Measurements from ENCODE around the gene PGPEP1.

Gene PGPEP1

GRCh38 chr19:18340190-18340989 is at the start of gene PGPEP1:
Gene PGPEP1 (plus strand): TSS chr19:18340598. CDS start chr19:18340682, 84 bp downstream.
- peak; percentile 88 for DNase-seq (ENCODE audit: low spot score)

DNA sequence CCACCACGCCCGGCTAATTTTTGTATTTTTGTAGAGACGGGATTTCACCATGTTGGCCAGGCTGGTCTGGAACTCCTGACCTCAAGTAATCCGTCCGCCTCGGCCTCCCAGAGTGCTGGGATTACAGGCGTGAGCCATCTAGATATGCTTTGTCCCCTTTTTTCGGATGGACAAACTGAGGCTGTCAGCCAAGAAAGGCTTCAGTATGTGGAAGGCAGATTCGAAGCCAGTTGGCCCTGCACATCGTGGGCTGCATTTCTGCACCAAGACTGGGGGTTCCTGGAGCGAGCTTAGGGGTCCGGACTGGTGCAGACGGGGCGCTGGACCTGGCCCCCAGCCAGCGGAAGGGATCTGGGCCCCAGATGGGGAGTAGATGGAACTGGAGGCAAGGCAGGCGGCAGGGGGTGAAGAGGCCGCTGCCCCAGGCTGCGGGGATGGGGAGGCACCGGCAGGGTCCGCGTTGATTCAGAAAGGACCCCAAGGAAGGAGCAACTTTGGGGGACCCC is 49.3 kb upstream of the PGPEP1 start:
- no peak for DNase-seq (ENCODE audit: low spot score)

DNA sequence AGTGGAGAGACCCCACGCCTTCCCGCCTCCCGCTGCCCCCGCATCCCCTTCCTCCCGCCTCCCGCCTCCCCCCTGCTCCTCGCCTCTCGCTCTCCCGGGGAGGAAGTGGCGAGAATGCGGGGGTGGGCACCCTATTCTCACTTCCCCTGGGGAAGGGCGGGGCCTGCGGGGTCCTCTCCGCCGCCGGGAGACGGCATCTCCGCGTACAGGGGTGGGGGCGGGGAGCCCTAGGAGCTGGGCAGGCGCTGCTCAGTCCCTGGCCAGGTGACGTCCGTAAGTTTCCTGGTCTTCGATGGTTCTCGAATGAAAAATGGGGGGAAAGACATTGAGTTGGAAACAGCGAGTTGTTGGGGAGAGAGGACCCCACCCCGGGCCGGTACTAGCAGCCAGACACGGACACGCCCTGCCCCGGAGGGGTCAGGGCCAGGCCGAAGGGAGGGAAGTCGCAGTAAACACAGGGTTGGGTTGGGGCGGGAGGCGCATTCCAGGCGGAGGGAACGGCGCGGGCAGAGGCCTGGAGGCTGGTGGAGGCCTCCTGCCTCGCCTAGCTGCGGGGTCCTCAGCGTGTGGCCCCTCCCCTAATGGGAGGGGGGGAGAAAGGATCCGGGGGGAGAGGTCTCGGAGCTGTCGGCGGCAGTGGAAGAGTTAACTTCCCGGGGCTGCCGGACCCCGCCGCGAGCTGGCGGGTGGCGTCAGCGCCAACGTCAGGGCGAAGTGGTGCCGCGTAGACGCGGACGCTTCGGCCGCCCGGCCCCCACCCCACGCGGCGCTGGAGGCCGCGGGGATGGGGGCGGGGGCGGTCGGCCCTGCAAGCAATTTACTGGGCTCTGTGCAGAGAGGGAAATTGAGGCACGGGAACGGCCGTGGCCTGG is 48.6 kb upstream of the PGPEP1 start:
- DNase-seq (ENCODE audit: low spot score), result peak; percentile 69

GRCh38 chr19:18292462-18292809 is 48.0 kb upstream of the PGPEP1 start:
- no peak for DNase-seq (ENCODE audit: low spot score)

GRCh38 chr19:18292810-18293641 is 47.4 kb upstream of the PGPEP1 start:
- peak; percentile 69 for DNase-seq (ENCODE audit: low spot score)

DNA sequence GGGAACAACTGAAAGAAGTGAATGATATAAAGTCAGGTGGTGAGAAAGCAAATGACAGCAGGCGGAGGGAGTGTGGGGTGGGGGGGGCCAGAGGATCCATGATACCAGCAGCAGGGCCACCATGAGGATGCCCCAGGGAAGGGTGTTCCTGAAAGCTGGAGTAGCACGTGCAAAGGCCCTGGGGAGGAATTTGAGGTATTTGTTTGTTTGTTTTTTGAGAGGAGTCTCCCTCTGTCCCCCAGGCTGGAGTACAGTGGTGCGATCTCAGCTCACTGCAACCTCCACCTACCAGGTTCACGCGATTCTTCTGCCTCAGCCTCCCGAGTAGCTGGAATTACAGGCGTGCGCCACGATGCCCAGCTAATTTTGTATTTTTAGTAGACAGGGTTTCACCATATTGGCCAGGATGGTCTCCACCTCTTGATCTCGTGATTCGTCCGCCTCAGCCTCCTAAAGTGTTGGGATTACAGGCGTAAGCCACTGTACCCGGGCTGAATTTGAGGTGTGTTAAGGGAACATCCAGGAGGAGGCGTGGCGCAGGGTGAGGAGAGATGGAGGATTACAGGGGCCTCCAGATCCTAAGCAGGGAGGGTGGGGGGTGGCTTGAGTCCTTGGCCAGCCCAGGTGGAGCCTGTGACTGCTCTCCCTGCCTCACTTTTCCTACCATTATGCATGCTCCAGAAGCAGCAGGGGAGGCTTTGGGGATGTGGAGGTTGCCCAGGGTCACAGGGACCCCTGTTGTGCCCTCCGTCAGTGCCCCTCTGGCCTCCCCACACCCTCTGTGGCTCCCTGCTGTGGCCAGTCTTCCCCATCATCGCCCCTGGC is 46.5 kb upstream of the PGPEP1 start:
- DNase-seq (ENCODE audit: low spot score), result no peak

DNA sequence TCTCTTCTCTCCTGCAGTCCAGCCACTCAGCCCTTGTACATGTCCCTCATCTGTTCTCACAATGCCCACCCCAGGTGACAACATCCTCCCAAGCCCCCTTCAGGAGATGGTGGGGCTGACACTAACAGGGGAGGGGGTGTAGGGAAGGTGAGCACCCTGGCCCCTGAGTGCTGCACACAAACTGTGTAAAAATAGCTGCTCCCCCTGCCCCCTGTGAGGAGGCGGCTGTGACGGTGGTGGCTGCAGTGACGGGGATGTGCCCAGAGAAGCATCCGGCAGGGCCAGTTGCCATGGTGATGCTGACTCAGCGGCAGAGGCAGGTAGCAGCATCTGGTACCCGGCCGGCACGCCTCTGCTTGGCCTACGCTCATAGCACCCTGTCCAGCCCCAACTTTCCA is 45.9 kb upstream of the PGPEP1 start:
- DNase-seq (ENCODE audit: low spot score), result no peak

DNA sequence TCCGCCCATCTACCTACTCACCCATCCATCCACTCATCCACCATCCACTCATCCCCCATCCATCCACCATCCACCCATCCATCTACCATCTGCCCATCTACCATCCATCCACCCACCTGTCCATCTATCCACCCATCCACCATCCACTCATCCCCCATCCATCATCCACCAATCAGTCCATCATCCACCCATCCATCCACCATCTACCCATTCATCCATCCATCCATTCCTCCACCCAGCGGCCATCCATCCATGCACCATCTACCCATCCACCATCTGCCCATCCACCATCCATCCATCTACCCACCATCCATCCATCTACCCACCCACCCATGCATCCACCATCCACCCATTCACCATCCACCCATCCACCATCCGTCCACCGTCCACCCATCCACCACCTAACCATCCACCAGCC is 45.4 kb upstream of the PGPEP1 start:
- DNase-seq (ENCODE audit: low spot score), result no peak

GRCh38 chr19:18297308-18297707 is 43.1 kb upstream of the PGPEP1 start:
- no peak for DNase-seq (ENCODE audit: low spot score)

GRCh38 chr19:18298601-18299000 is 41.8 kb upstream of the PGPEP1 start:
- no peak for DNase-seq (ENCODE audit: low spot score)

- no peak for DNase-seq (ENCODE audit: low spot score)
Measured at GRCh38 chr19:18299654-18300053, 40.7 kb upstream of the PGPEP1 start.

- DNase-seq (ENCODE audit: low spot score), result peak; percentile 86
Measured at GRCh38 chr19:18300930-18301717, 39.3 kb upstream of the PGPEP1 start.

- DNase-seq (ENCODE audit: low spot score), result no peak
Measured at GRCh38 chr19:18301718-18302111, 38.7 kb upstream of the PGPEP1 start.

DNA sequence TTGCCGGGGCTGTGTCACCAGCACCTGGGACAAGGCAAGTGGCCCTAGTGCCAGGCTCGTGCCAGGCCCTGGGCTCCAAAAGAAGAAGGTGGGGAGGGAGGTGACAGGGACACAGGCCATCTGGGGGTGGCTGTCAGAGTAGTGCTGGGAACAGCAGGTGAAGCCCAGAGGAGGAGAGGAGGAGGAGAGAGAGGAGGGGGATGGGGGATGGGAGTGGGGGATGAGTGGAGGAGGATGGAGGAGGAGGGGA is 36.3 kb upstream of the PGPEP1 start:
- DNase-seq (ENCODE audit: low spot score), result no peak

GRCh38 chr19:18304458-18305310 is 35.7 kb upstream of the PGPEP1 start:
- peak; percentile 91 for DNase-seq (ENCODE audit: low spot score)

DNA sequence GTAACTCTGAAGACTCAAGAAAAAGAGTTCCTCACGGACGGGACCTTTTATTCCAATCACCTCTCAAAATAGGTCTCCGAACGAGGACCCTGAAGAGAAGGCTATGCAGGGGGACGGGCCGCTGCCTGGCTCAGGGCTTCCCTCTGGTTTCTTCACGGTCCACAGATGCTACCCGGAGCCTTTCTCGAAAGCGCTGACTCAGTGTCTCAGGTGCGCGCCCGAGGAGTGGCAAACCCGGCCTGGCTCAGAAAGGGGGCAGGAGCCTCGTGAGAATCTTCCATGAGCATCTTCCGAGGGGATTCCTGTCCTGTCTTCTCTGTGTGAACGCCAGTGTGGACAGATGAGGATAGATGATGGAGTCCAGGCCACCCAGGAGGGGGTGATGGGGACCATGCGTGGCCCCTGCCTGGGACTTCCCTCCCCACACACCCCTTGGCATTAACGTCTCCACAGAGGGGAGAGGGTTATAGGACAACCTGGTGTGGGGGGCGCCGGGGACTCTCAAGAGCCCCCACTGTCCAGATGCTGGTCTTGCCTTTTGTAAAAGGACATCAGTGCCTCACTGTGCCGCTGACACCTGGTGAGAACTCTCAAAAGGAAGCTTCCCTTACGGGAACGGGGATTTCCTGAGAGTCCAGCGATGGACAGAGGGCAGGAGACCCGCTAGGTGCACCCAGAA is 34.0 kb upstream of the PGPEP1 start:
- no peak for DNase-seq (ENCODE audit: low spot score)

DNA sequence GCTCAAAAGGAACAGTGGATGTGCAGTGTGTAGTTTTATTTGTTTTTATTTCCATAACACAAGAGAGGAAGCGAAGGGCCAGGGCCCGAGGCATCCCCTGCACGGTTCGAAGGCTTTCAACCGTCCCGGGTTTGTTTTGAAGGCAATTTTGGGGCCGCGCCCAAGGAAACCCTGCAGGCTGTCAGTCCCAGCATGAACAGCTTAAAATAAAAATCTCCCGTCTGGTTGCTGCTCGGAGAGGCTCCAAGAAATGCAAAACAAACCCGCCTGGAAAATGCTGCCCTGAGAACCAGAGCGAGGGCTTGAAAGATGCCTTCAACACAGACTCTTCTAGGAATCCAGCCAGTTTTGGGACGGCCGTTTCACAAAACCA is 33.5 kb upstream of the PGPEP1 start:
- no peak for DNase-seq (ENCODE audit: low spot score)

GRCh38 chr19:18307271-18307681 is 33.1 kb upstream of the PGPEP1 start:
- no peak for DNase-seq (ENCODE audit: low spot score)

Data from AG08395 (cell line).